HepG2 (cell line): Measurements from ENCODE around the gene PLCB1. TPM values are rescaled to one million over a fixed set of nuclear protein-coding genes. Genes with fewer than 3 reads are reported as not detected.

ENCODE experiments used
- ATAC-seq: fragments of 200-7000 bp; cut with Tn5 transposase; 3 replicates; pipeline ENCODE4 v1.9.1; 2020; ENCODE audit warnings: mild to moderate bottlenecking, moderate library complexity
- BruUV-seq: library from RNA; stranded (reverse); fragments of 400-500 nt; replicated peaks from 2 replicates; lab custom pipeline; 2021; lab: Mats Ljungman, UMichigan
- CTCF ChIA-PET: fragments of 300-600 bp; formaldehyde crosslinking; extraction: SDS; loops from one replicate; lab custom pipeline; 2021; ENCODE audit warnings: low total read pairs, inconsistent platforms, low intra/inter-chr PET ratio; lab: Yijun Ruan, JAX
- POLR2A ChIA-PET: fragments of 350-600 bp; sonication (Branson Sonifier 250); formaldehyde crosslinking; loops from one replicate; lab custom pipeline; 2020; ENCODE audit warnings: antibody characterized with exemption, inconsistent platforms; lab: Yijun Ruan, JAX
- DNase-seq: peaks from one replicate; pipeline ENCODE4 v3.0.0-alpha.2; 2015; ENCODE audit warnings: low spot score
- FAIRE-seq: peaks from 3 replicates; lab custom pipeline; 2011; peaks lifted over from hg19 to GRCh38; lab: Jason Lieb, UNC
- H2AFZ ChIP-seq: one replicate; pipeline ENCODE4 v1.6.1; 2011; ENCODE audit warnings: low read length, inconsistent platforms
- H3K27ac ChIP-seq: fragments of 300-600 bp; 3 replicates; pipeline ENCODE4 v1.8.0; 2011; ENCODE audit warnings: mixed run types, mild to moderate bottlenecking, mixed read lengths, low read length, inconsistent platforms; ENCODE audit not compliant: insufficient read depth; ENCODE audit errors: extremely low read length
- H3K27me3 ChIP-seq, 2 experiments: fragments of 200-600 bp in 1 of 2; 2 replicates in 1 of 2; 3 replicates in 1 of 2; pipeline versions ENCODE4 v1.6.0 to v1.8.0; 2011; ENCODE audit warnings: low read length in 2 of 2, mild to moderate bottlenecking in 2 of 2, moderate library complexity in 2 of 2, inconsistent platforms in 1 of 2; ENCODE audit not compliant: insufficient read depth in 2 of 2, control insufficient read depth in 1 of 2
- H3K36me3 ChIP-seq, 2 experiments: fragments of 200-600 bp in 1 of 2; replicated peaks in 1 of 2; 2 replicates in 1 of 2; 3 replicates in 1 of 2; pipeline versions ENCODE4 v1.5.1 to v1.8.0; 2011; ENCODE audit warnings: low read length in 2 of 2, inconsistent platforms in 1 of 2; ENCODE audit not compliant: insufficient read depth in 2 of 2, control insufficient read depth in 1 of 2
- H3K4me1 ChIP-seq: 2 replicates; pipeline ENCODE4 v1.5.1; 2012; ENCODE audit warnings: low read length, inconsistent platforms; ENCODE audit not compliant: insufficient read depth
- H3K4me2 ChIP-seq: 2 replicates; pipeline ENCODE4 v1.6.0; 2011; ENCODE audit warnings: low read depth, low read length, inconsistent platforms
- H3K4me3 ChIP-seq, 3 experiments: fragments of 200-600 bp in 1 of 3; sonication (generic), shearing (Covaris generic) in 1 of 3; replicated peaks in 1 of 3; 2 replicates each; pipeline ENCODE4 v1.5.1; 2011 to 2016; ENCODE audit warnings: low read length in 3 of 3, inconsistent platforms in 2 of 3, low read depth in 2 of 3, mild to moderate bottlenecking in 2 of 3, control low read depth in 1 of 3, mixed read lengths in 1 of 3; ENCODE audit not compliant: insufficient read depth in 1 of 3
- H3K79me2 ChIP-seq: one replicate; pipeline ENCODE4 v1.6.1; 2011; ENCODE audit warnings: low read length, inconsistent platforms; ENCODE audit not compliant: insufficient read depth
- H3K9ac ChIP-seq: 2 replicates; pipeline ENCODE4 v1.6.0; 2011; ENCODE audit warnings: mild to moderate bottlenecking, low read depth, low read length, inconsistent platforms; ENCODE audit not compliant: insufficient read depth
- H3K9me3 ChIP-seq: 2 replicates; pipeline ENCODE4 v1.5.1; 2012; ENCODE audit warnings: mild to moderate bottlenecking, low read length
- H4K20me1 ChIP-seq: 2 replicates; pipeline ENCODE4 v1.6.0; 2011; ENCODE audit warnings: inconsistent platforms, mild to moderate bottlenecking, low read length, moderate library complexity; ENCODE audit not compliant: insufficient read depth
- CC2D1A ChIP-seq: sonication (generic); formaldehyde crosslinking; IDR thresholded peaks from 2 replicates; pipeline ENCODE4 v1.8.1; 2023; ENCODE audit warnings: mild to moderate bottlenecking, missing genetic modification reagents
- DNMT1 ChIP-seq: sonication (generic); formaldehyde crosslinking; IDR thresholded peaks from 2 replicates; pipeline ENCODE4 v1.5.1; 2020; ENCODE audit warnings: mild to moderate bottlenecking, missing genetic modification reagents
- HNRNPK ChIP-seq: fragments of 200-400 bp; formaldehyde crosslinking; IDR thresholded peaks from 2 replicates; pipeline ENCODE4 v1.6.1; 2018; ENCODE audit warnings: low read length, low read depth, moderate library complexity, mild to moderate bottlenecking; ENCODE audit not compliant: poor library complexity, severe bottlenecking
- MED1 ChIP-seq: sonication (generic); formaldehyde crosslinking; IDR thresholded peaks from 2 replicates; pipeline ENCODE4 v1.4.0; 2020; ENCODE audit warnings: missing genetic modification reagents
- SP1 ChIP-seq, 2 experiments: fragments of 450-650 bp in 1 of 2; sonication (generic) in 1 of 2; formaldehyde crosslinking in 1 of 2; IDR thresholded peaks; 2 replicates each; pipeline versions ENCODE4 v1.4.0 to v1.6.1; 2016 to 2020; ENCODE audit warnings: missing genetic modification reagents in 1 of 2
- TAF15 ChIP-seq: fragments of 200-400 bp; formaldehyde crosslinking; IDR thresholded peaks from one replicate; pipeline ENCODE4 v1.6.1; 2018; ENCODE audit warnings: mild to moderate bottlenecking, low read depth, low read length; ENCODE audit not compliant: poor library complexity, severe bottlenecking
- TOE1 ChIP-seq: sonication (generic); formaldehyde crosslinking; IDR thresholded peaks from 2 replicates; pipeline ENCODE4 v1.4.0; 2020; ENCODE audit warnings: mild to moderate bottlenecking, missing genetic modification reagents
- ZMAT3 ChIP-seq: sonication (generic); formaldehyde crosslinking; conservative IDR thresholded peaks from 2 replicates; pipeline ENCODE4 v1.7.0; 2021; ENCODE audit warnings: missing genetic modification reagents
- ZNF468 ChIP-seq: sonication (generic); formaldehyde crosslinking; IDR thresholded peaks from 2 replicates; pipeline ENCODE4 v1.8.0; 2022; ENCODE audit warnings: mild to moderate bottlenecking, moderate library complexity, missing genetic modification reagents
- ZSCAN25 ChIP-seq: sonication (generic); formaldehyde crosslinking; IDR thresholded peaks from 2 replicates; pipeline ENCODE4 v1.8.0; 2022; ENCODE audit warnings: mild to moderate bottlenecking, missing genetic modification reagents
- WGBS: methylation state at CpG from one replicate; pipeline ENCODE4 v1.1.6; 2017; ENCODE audit warnings: low lambda C conversion rate; 5-methylcytosine and 5-hydroxymethylcytosine counted together
- in situ Hi-C: cut with HindIII; loops from 2 replicates; pipeline ENCODE4 v1.10.0; 2017; ENCODE audit warnings: low pct_unique_long_range_greater_than_20kb; ENCODE audit not compliant: extremely low pct_ligation_motif_present
- intact Hi-C: fragments of 100-400 bp; cut with micrococcal nuclease; formaldehyde crosslinking; loops from one replicate; pipeline ENCODE4 v1.10.0; 2022; ENCODE audit not compliant: unreplicated experiment
- polyA plus RNA-seq, 8 experiments: library from polyadenylated mRNA; depleted of rRNA in 3 of 8; stranded (reverse) in 7 of 8; unstranded in 1 of 8; fragments of >200 nt; fragmentation: Illumina TruSeq in 4 of 8; extraction: Trizol in 4 of 8; gene quantifications; 2 replicates each; pipeline versions ENCODE4 v1.2.1 to v1.2.3, GENCODE V29; 2011 to 2016; ENCODE audit warnings: low read depth in 4 of 8, missing spikeins in 1 of 8, mixed read lengths in 1 of 8; ENCODE audit not compliant: insufficient read depth in 1 of 8
- total RNA-seq, 5 experiments: library from RNA; depleted of rRNA; stranded (reverse); fragments of >200 nt; fragmentation: Illumina TruSeq; extraction: Trizol; gene quantifications; 2 replicates each; pipeline ENCODE4 v1.2.3, GENCODE V29; 2016; ENCODE audit warnings: low read depth in 1 of 5
- TF ChIP-seq, protein P1 (sequence below): sonication (generic); formaldehyde crosslinking; IDR thresholded peaks from 2 replicates; pipeline ENCODE4 v1.4.0; 2020; ENCODE audit warnings: mild to moderate bottlenecking, missing genetic modification reagents
- TF ChIP-seq, protein P2 (sequence below): sonication (generic); formaldehyde crosslinking; conservative IDR thresholded peaks from 2 replicates; pipeline ENCODE4 v1.4.0; 2020; ENCODE audit warnings: missing genetic modification reagents
- TF ChIP-seq, protein P3 (sequence below): sonication (generic); formaldehyde crosslinking; IDR thresholded peaks from 2 replicates; pipeline ENCODE4 v1.4.0; 2020; ENCODE audit warnings: missing genetic modification reagents

The PLCB1 gene
- total and polyA plus RNA-seq, 2 of the 13 experiments (the other 11 are each of a cell fraction or from before 2014, with no cell fraction given) = 42.4 to 55.9 TPM

DNA sequence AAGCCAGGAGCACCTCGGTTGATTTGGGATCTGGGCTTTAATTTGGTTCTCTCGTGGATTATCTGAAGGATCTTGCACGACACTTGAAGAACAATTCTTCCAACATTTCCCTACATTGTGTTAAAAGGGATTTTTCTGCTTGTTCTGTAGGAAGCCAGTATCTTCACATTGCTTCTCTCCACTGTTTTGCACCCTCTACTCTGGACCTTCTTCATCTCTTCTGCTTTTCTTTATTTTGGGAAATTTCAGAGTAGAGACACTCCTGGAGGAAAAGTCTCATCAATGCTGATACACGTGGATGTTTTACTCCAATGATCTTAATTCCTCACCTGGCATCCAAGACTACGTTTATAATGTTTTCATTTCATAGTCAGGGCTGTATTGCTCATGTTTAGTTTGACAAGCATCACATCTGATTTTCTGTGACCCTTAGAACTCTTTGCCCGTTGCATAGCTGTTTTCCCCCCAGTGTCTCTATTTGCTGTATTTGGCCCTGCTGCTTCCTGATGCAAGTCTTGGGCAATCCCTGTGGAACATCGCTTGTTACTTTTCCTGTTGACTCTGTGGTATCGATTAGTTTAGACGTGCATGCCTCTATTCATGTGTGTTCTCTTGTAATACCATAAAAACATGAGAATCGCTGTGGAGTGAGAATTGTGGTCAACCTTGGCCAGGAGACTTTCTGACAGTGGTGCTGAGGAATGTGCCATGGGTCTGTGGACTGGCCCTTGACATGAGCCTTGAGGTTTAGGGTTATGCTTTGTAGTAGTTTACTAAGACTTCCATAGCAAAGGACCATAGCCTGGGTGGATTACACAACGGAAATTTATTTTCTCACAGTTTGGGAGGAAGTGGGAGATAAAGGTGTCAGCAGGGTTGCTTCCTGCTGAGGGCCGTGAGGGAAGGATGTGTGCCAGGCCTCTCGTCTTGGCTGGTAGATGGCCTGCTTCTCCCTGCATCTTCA, 12.5 kb downstream of the PLCB1 start (continued):
- TF ChIP-seq, protein P1, sequence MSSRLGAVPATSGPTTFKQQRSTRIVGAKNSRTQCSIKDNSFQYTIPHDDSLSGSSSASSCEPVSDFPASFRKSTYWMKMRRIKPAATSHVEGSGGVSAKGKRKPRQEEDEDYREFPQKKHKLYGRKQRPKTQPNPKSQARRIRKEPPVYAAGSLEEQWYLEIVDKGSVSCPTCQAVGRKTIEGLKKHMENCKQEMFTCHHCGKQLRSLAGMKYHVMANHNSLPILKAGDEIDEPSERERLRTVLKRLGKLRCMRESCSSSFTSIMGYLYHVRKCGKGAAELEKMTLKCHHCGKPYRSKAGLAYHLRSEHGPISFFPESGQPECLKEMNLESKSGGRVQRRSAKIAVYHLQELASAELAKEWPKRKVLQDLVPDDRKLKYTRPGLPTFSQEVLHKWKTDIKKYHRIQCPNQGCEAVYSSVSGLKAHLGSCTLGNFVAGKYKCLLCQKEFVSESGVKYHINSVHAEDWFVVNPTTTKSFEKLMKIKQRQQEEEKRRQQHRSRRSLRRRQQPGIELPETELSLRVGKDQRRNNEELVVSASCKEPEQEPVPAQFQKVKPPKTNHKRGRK = peak; percentile 80; the same call in 1 of the 2 replicates
- TF ChIP-seq HNRNPK (no peak), ZSCAN25 (CRISPR knock-in tag) (0 out of 2 replicates have a peak, but pooled peaks have one; percentile 54), ZNF468 (CRISPR knock-in tag) (no peak)

DNA sequence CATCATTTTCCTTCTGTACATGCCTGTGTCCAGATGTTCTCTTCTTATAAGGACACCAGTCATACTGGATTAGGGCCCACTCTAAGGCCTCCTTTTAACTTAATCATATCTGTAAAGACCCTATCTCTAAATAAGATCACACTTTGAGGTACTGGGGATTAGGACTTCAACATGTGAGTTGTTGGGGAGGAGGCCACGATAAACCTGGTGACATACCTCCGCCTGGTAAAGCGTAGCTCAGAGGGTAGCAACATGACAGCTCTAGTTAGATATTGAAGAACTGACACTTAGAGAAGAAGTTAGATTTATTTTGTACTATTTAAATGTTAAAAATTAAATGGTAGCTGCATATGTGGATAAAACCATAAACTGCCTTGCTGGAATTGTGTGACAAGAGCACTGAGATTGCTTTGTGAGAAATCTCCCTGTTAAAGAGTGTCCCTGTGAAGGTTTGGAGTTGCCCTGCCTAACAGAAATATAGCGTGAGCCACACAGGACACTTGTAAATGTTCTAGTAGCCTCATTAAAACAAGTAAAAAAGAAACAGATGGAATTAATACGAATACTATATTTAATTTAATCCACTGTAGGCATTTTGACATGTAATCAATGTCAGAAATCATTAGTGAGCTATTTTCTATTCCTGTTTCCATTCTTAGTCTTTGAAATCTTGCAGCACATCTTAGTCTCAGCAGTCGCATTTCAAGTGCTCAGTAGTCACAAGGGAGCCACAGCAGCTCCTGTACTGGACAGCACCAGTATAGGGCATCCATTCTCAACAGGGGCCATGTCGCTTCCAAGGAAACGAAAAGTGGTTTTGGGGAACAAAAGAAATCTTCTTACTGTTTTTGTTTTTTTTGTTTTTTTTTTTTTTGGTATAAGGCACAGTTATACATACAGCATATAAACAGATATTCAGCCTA, 13.4 kb downstream of the PLCB1 start:
- POLR2A ChIA-PET = interaction anchor here (1.1 to 4.6 kb wide), 4 partner anchors 9 to 16 kb away, joined by 3 to 28 read pairs (median 6); no protein-coding TSS in a partner anchor
- no peak for TF ChIP-seq DNMT1 (CRISPR knock-in tag)
- TF ChIP-seq TOE1 (CRISPR knock-in tag) = no peak
- TF ChIP-seq ZMAT3 (CRISPR knock-in tag) = no peak; the same call in 1 of the 2 replicates
- TF ChIP-seq, protein P2, sequence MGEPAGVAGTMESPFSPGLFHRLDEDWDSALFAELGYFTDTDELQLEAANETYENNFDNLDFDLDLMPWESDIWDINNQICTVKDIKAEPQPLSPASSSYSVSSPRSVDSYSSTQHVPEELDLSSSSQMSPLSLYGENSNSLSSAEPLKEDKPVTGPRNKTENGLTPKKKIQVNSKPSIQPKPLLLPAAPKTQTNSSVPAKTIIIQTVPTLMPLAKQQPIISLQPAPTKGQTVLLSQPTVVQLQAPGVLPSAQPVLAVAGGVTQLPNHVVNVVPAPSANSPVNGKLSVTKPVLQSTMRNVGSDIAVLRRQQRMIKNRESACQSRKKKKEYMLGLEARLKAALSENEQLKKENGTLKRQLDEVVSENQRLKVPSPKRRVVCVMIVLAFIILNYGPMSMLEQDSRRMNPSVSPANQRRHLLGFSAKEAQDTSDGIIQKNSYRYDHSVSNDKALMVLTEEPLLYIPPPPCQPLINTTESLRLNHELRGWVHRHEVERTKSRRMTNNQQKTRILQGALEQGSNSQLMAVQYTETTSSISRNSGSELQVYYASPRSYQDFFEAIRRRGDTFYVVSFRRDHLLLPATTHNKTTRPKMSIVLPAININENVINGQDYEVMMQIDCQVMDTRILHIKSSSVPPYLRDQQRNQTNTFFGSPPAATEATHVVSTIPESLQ = 0 out of 2 replicates have a peak, but pooled peaks have one; percentile 1
- TF ChIP-seq MED1 (CRISPR knock-in tag) = no peak
- TF ChIP-seq SP1 (IDR thresholded peaks at IDR 0.05) = no peak
- no peak for TF ChIP-seq SP1 (CRISPR knock-in tag; IDR thresholded peaks at IDR 0.05)
- TF ChIP-seq, protein P3, sequence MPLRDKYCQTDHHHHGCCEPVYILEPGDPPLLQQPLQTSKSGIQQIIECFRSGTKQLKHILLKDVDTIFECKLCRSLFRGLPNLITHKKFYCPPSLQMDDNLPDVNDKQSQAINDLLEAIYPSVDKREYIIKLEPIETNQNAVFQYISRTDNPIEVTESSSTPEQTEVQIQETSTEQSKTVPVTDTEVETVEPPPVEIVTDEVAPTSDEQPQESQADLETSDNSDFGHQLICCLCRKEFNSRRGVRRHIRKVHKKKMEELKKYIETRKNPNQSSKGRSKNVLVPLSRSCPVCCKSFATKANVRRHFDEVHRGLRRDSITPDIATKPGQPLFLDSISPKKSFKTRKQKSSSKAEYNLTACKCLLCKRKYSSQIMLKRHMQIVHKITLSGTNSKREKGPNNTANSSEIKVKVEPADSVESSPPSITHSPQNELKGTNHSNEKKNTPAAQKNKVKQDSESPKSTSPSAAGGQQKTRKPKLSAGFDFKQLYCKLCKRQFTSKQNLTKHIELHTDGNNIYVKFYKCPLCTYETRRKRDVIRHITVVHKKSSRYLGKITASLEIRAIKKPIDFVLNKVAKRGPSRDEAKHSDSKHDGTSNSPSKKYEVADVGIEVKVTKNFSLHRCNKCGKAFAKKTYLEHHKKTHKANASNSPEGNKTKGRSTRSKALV (CRISPR knock-in tag) = no peak
- TF ChIP-seq TAF15 = no peak
- 0 out of 2 replicates have a peak, but pooled peaks have one; percentile 2 for TF ChIP-seq CC2D1A (CRISPR knock-in tag)

More for the DNA sequence above, 13.4 kb downstream of the PLCB1 start:
- Histone ChIP-seq H2AFZ (no peak overlapping the region), H3K36me3 (peaks cover 2 to 23% of the 10 kb centered on the region in 2 experiments; a peak in 4 of 5 replicates), H3K4me3 (peak overlapping the region in 1 of 3 experiments; percentile 13; a peak in 1 of 6 replicates), H3K79me2 (peaks cover 82% of the 10 kb centered on the region), H4K20me1 (no peaks in the 10 kb centered on the region), H3K9me3 (no peaks in the 10 kb centered on the region), H3K4me2 (peak overlapping the region; percentile 52), H3K27ac (peak overlapping the region; percentile 70), H3K4me1 (peaks cover 48% of the 10 kb centered on the region), H3K27me3 (no peaks in the 10 kb centered on the region), H3K9ac (peak overlapping the region; percentile 27; the same call in 1 of the 2 replicates)
- in situ Hi-C loops = no loop called here
- BruUV-seq = no TSS peak
- 98% methylated on average over 8 of the region's 8 CpGs for WGBS
- ATAC-seq (no peak; the same call in 2 of the 3 replicates), DNase-seq (no peak), FAIRE-seq (no peak)
- intact Hi-C loops = no loop called here
- CTCF ChIA-PET = interaction anchor here (0.9 kb wide), 1 partner anchor 11 kb away, joined by 3 read pairs; no protein-coding TSS in a partner anchor
